ENCODE results near the gene CHIA. TPM values are rescaled to one million over a fixed set of nuclear protein-coding genes. Genes with fewer than 3 reads are reported as not detected.
A peak's percentile ranks its signal among the peaks of the same experiment; 100 is the strongest.

Gene CHIA
- total and polyA plus RNA-seq, 2 of the 8 experiments (the other 6 are each of a cell fraction or from before 2014, with no cell fraction given) = not detected

GRCh38 chr1:111275079-111275478 is 15.6 kb upstream of the CHIA start:
- DNase-seq (ENCODE audit: low read depth in 1 of 2, low spot score in 2 of 2) (no peak), FAIRE-seq (no peak)
- Histone ChIP-seq H3K9me3 (ENCODE audit: insufficient read depth in 2 of 2, low read depth in 1 of 2, low read length in 1 of 2) (no peaks in the 10 kb centered on the region), H3K56ac (replicated peaks; ENCODE audit: insufficient read length, low read depth, low read length) (no peak overlapping the region), H3K4me3 (ENCODE audit: extremely low read depth in 1 of 4, insufficient read depth in 2 of 4, low read depth in 3 of 4, low read length in 4 of 4) (no peak overlapping the region), H3K9ac (replicated peaks in 1 of 4; ENCODE audit: extremely low read depth in 1 of 4, low read depth in 3 of 4, low read length in 3 of 4) (no peak overlapping the region), H3K36me3 (ENCODE audit: control insufficient read depth in 2 of 4, insufficient read depth in 4 of 4, low read length in 3 of 4) (no peaks in the 10 kb centered on the region), H2AFZ (ENCODE audit: low read length) (peak overlapping the region; percentile 93; the same call in 1 of the 2 replicates), H3K23me2 (ENCODE audit: low read depth, low read length) (no peaks in the 10 kb centered on the region), H3K79me2 (ENCODE audit: control insufficient read depth in 1 of 2, insufficient read depth in 2 of 2, low read length in 2 of 2) (no peaks in the 10 kb centered on the region), H3K4me2 (ENCODE audit: insufficient read depth in 1 of 2, low read depth in 2 of 2, low read length in 2 of 2) (no peak overlapping the region), H3K14ac (ENCODE audit: insufficient read length) (no peak overlapping the region), H4K8ac (ENCODE audit: extremely low read depth, insufficient read depth, low read length) (no peak overlapping the region), H4K20me1 (replicated peaks in 1 of 2; ENCODE audit: control insufficient read depth in 1 of 2, insufficient read depth in 2 of 2, low read length in 2 of 2) (no peaks in the 10 kb centered on the region), H4K91ac (replicated peaks; ENCODE audit: insufficient read length, low read length) (no peak overlapping the region), H4K5ac (ENCODE audit: insufficient read length, low read depth, low read length) (no peak overlapping the region), H2BK120ac (replicated peaks; ENCODE audit: low read depth, low read length) (no peak overlapping the region), H2BK5ac (ENCODE audit: low read depth, low read length) (no peak overlapping the region), H2BK12ac (ENCODE audit: low read depth, low read length) (no peak overlapping the region), H2BK20ac (ENCODE audit: low read length) (no peak overlapping the region), H3K18ac (ENCODE audit: extremely low read depth, low read length) (no peak overlapping the region), H3K23ac (ENCODE audit: insufficient read length) (no peak overlapping the region), H3K4me1 (replicated peaks in 1 of 4; ENCODE audit: control insufficient read depth in 3 of 4, insufficient read depth in 4 of 4, low read length in 3 of 4) (peaks cover 0 to 13% (median 6%) of the 10 kb centered on the region in 4 experiments; a peak in 4 of 7 replicates), H3K79me1 (ENCODE audit: low read depth, low read length) (no peaks in the 10 kb centered on the region), H2BK15ac (ENCODE audit: low read length) (no peak overlapping the region), H3K27me3 (replicated peaks in 1 of 4; ENCODE audit: control insufficient read depth in 3 of 4, extremely low read depth in 1 of 4, insufficient read depth in 3 of 4, low read length in 3 of 4) (peaks cover 0 to 12% (median 7%) of the 10 kb centered on the region in 4 experiments; a peak in 4 of 7 replicates), H3K4ac (replicated peaks; ENCODE audit: insufficient read length, low read depth, low read length) (no peak overlapping the region), H2AK5ac (ENCODE audit: low read depth, low read length) (no peak overlapping the region), H3K27ac (ENCODE audit: low read depth, low read length) (no peak overlapping the region)
- WGBS, 2 experiments (ENCODE audit: extremely low coverage in 1 of 2, insufficient coverage in 1 of 2, insufficient read length in 1 of 2, insufficient replicate concordance in 2 of 2, low coverage in 1 of 2, low lambda C conversion rate in 2 of 2, missing lambda C conversion rate in 1 of 2) = 93% methylated on average over 1 of the region's 1 CpG; no CpG with 5 or more reads in 1 of the 2 experiments
- ChIA-PET CTCF (ENCODE audit: partially characterized antibody) (interaction anchor here (1.4 to 2.0 kb wide), 3 partner anchors 11 to 25 kb away, joined by 3 to 5 read pairs (median 3); no protein-coding TSS in a partner anchor), POLR2A (ENCODE audit: partially characterized antibody) (no interaction called here)
- TF ChIP-seq KDM5A (IDR thresholded peaks at IDR 0.05; ENCODE audit: low read length) (no peak), POLR2AphosphoS5 (IDR thresholded peaks at IDR 0.05; ENCODE audit: low read depth, low read length) (no peak), BRCA1 (IDR thresholded peaks at IDR 0.05; ENCODE audit: low read depth, low read length) (no peak), ASH2L (IDR thresholded peaks at IDR 0.05; ENCODE audit: low read length) (no peak), EZH2 (IDR thresholded peaks at IDR 0.05; ENCODE audit: low read depth, low read length, severe bottlenecking) (no peak), EGR1 (IDR thresholded peaks at IDR 0.05; ENCODE audit: borderline replicate concordance, low read depth, low read length) (no peak), GTF2F1 (IDR thresholded peaks at IDR 0.05; ENCODE audit: borderline replicate concordance, low read depth, low read length) (no peak), NANOG (IDR thresholded peaks at IDR 0.05; ENCODE audit: insufficient read depth, low read depth, low read length, poor library complexity, severe bottlenecking) (no peak), SUZ12 (IDR thresholded peaks at IDR 0.05; ENCODE audit: low read length) (no peak), FOSL1 (IDR thresholded peaks at IDR 0.05; ENCODE audit: insufficient read depth, low read depth, low read length) (no peak), RAD21 (IDR thresholded peaks at IDR 0.05 in 1 of 2, conservative IDR thresholded peaks at IDR 0.05 in 1 of 2; ENCODE audit: low read depth in 2 of 2, low read length in 2 of 2) (no peak), GABPA (IDR thresholded peaks at IDR 0.05; ENCODE audit: borderline replicate concordance, insufficient read depth, low read length) (no peak), SP4 (IDR thresholded peaks at IDR 0.05; ENCODE audit: low read length) (no peak)
